Measurements from ENCODE around the gene RING1.

Gene RING1

GRCh38 chr6:33237741-33238140 is 29.4 kb downstream of the RING1 start:
- H3K9me2 ChIP-seq (replicated peaks; ENCODE audit: insufficient read depth, low read length): no peaks in the 10 kb centered on the region
- H3K4me2 ChIP-seq (ENCODE audit: low read depth, low read length): no peak overlapping the region
- DNase-seq: no peak
- H3K79me2 ChIP-seq (ENCODE audit: low read length): no peaks in the 10 kb centered on the region
- no peaks in the 10 kb centered on the region for H3K9me3 ChIP-seq (replicated peaks; ENCODE audit: insufficient read depth, low read length)
- peaks cover 15% of the 10 kb centered on the region; the same call in 1 of the 2 replicates for H3K27me3 ChIP-seq (replicated peaks; ENCODE audit: insufficient read depth, low read length)
- TF ChIP-seq EZH2 (optimal IDR thresholded peaks at IDR 0.05; ENCODE audit: low read depth, low read length) (no peak), EZH2phosphoT487 (IDR thresholded peaks at IDR 0.05; ENCODE audit: low read length) (no peak), CTCF (IDR thresholded peaks at IDR 0.05; ENCODE audit: low read length) (no peak)
- no peak overlapping the region for H3K9ac ChIP-seq (ENCODE audit: low read length)
- no peaks in the 10 kb centered on the region for H4K20me1 ChIP-seq (ENCODE audit: insufficient read depth, low read length)
- no peak overlapping the region for H2AFZ ChIP-seq (ENCODE audit: low read length)
- H3K27ac ChIP-seq (ENCODE audit: low read length): no peak overlapping the region
- no peaks in the 10 kb centered on the region for H3K36me3 ChIP-seq (replicated peaks; ENCODE audit: insufficient read depth, low read length)
- H3F3A ChIP-seq (ENCODE audit: insufficient read depth, low read length): no peaks in the 10 kb centered on the region
- H3K4me1 ChIP-seq (ENCODE audit: low read length): no peaks in the 10 kb centered on the region
- H3K4me3 ChIP-seq (ENCODE audit: low read length): no peak overlapping the region

DNA sequence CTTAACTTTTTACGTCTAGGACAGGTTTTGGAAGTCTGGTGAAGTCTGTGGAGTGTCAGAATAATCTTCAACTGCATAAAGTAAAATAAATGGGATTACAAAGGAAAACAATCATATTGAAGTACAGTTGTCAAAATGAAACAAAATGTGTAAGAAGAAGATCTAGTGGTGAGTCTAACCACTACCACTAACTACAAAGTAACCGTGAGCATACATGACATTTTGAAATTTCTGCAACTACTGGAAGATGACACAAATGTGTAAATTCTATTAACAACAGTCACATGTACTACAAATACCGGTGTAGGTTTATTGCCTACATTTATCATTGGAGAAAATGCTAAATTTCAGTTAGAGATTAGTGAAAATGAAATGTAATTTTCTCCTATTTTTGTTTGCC is 33.7 kb downstream of the RING1 start:
- Histone ChIP-seq H3F3A (ENCODE audit: insufficient read depth, low read length) (no peaks in the 10 kb centered on the region), H3K4me3 (ENCODE audit: low read length) (no peak overlapping the region), H3K9ac (ENCODE audit: low read length) (no peak overlapping the region), H3K36me3 (replicated peaks; ENCODE audit: insufficient read depth, low read length) (no peaks in the 10 kb centered on the region), H3K27me3 (replicated peaks; ENCODE audit: insufficient read depth, low read length) (peaks cover 20% of the 10 kb centered on the region; the same call in 1 of the 2 replicates), H4K20me1 (ENCODE audit: insufficient read depth, low read length) (no peaks in the 10 kb centered on the region), H3K9me3 (replicated peaks; ENCODE audit: insufficient read depth, low read length) (no peaks in the 10 kb centered on the region), H3K9me2 (replicated peaks; ENCODE audit: insufficient read depth, low read length) (no peaks in the 10 kb centered on the region), H3K27ac (ENCODE audit: low read length) (no peak overlapping the region), H3K4me2 (ENCODE audit: low read depth, low read length) (no peak overlapping the region), H3K4me1 (ENCODE audit: low read length) (no peaks in the 10 kb centered on the region), H2AFZ (ENCODE audit: low read length) (no peak overlapping the region), H3K79me2 (ENCODE audit: low read length) (no peaks in the 10 kb centered on the region)
- TF ChIP-seq CTCF (IDR thresholded peaks at IDR 0.05; ENCODE audit: low read length) (no peak), EZH2 (optimal IDR thresholded peaks at IDR 0.05; ENCODE audit: low read depth, low read length) (no peak), EZH2phosphoT487 (IDR thresholded peaks at IDR 0.05; ENCODE audit: low read length) (no peak)
- no peak for DNase-seq

DNA sequence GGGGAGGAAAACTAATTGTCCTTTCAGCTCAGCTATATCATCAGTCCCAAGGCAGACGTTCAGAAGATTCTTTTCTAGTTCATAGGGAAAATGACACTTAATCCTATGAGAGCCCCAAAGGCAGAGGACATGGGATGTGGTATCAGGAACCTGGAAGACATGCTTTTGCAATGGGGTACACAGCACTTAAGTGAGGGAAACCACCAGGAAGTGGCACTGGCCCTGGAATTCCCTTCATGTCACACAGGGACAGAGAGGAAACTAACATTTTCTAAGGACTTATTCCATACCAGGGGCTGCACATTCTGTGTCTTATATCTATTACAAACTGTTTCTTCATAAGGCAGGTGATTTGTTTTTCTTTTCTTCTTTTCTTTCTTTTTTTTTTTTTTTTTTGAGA is 35.2 kb downstream of the RING1 start:
- DNase-seq: no peak
- Histone ChIP-seq H3K9ac (ENCODE audit: low read length) (no peak overlapping the region), H3K79me2 (ENCODE audit: low read length) (no peaks in the 10 kb centered on the region), H3F3A (ENCODE audit: insufficient read depth, low read length) (peaks cover under 1% of the 10 kb centered on the region), H3K27ac (ENCODE audit: low read length) (no peak overlapping the region), H4K20me1 (ENCODE audit: insufficient read depth, low read length) (no peaks in the 10 kb centered on the region), H3K4me2 (ENCODE audit: low read depth, low read length) (no peak overlapping the region), H3K36me3 (replicated peaks; ENCODE audit: insufficient read depth, low read length) (no peaks in the 10 kb centered on the region), H3K4me1 (ENCODE audit: low read length) (0 out of 2 replicates have a peak, but pooled peaks cover 2% of the 10 kb centered on the region), H3K9me3 (replicated peaks; ENCODE audit: insufficient read depth, low read length) (no peaks in the 10 kb centered on the region), H3K27me3 (replicated peaks; ENCODE audit: insufficient read depth, low read length) (peaks cover 16% of the 10 kb centered on the region; the same call in 1 of the 2 replicates), H2AFZ (ENCODE audit: low read length) (no peak overlapping the region), H3K9me2 (replicated peaks; ENCODE audit: insufficient read depth, low read length) (no peaks in the 10 kb centered on the region), H3K4me3 (ENCODE audit: low read length) (no peak overlapping the region)
- TF ChIP-seq CTCF (IDR thresholded peaks at IDR 0.05; ENCODE audit: low read length): no peak
- no peak for TF ChIP-seq EZH2 (optimal IDR thresholded peaks at IDR 0.05; ENCODE audit: low read depth, low read length)
- no peak for TF ChIP-seq EZH2phosphoT487 (IDR thresholded peaks at IDR 0.05; ENCODE audit: low read length)
